ENCODE measurements around the gene PYHIN1.
A peak's percentile ranks its signal among the peaks of the same experiment; 100 is the strongest.

PYHIN1 gene

GRCh38 chr1:158952416-158952815 is 21.1 kb downstream of the PYHIN1 start:
- H3K4me1 Mint-ChIP-seq: peaks cover 33% of the 10 kb centered on the region
- peak overlapping the region; percentile 74 for H3K4me3 Mint-ChIP-seq
- H3K27ac Mint-ChIP-seq: peak overlapping the region; percentile 87
- no peaks in the 10 kb centered on the region for H3K9me3 Mint-ChIP-seq
- peak; percentile 98 for ATAC-seq
- no peaks in the 10 kb centered on the region for H3K27me3 Mint-ChIP-seq
- peaks cover 8% of the 10 kb centered on the region for H3K36me3 Mint-ChIP-seq

- Mint-ChIP-seq H3K4me1 (no peaks in the 10 kb centered on the region), H3K9me3 (no peaks in the 10 kb centered on the region), H3K4me3 (no peak overlapping the region), H3K27me3 (no peaks in the 10 kb centered on the region), H3K27ac (peak overlapping the region; percentile 28), H3K36me3 (peaks cover 18% of the 10 kb centered on the region)
- ATAC-seq: no peak
Measured at GRCh38 chr1:158961178-158961577, 29.8 kb downstream of the PYHIN1 start.

- Mint-ChIP-seq H3K27me3 (no peaks in the 10 kb centered on the region), H3K4me1 (no peaks in the 10 kb centered on the region), H3K27ac (no peak overlapping the region), H3K9me3 (no peaks in the 10 kb centered on the region), H3K36me3 (peaks cover 18% of the 10 kb centered on the region), H3K4me3 (no peak overlapping the region)
- ATAC-seq: no peak
Measured at GRCh38 chr1:158962983-158963382, 31.6 kb downstream of the PYHIN1 start.

GRCh38 chr1:158969166-158969565 is 37.8 kb downstream of the PYHIN1 start:
- Mint-ChIP-seq H3K27ac (no peak overlapping the region), H3K4me1 (peaks cover 7% of the 10 kb centered on the region), H3K36me3 (peaks cover 4% of the 10 kb centered on the region), H3K27me3 (no peaks in the 10 kb centered on the region), H3K4me3 (no peak overlapping the region), H3K9me3 (peaks cover 3% of the 10 kb centered on the region)
- no peak for ATAC-seq

- Mint-ChIP-seq H3K4me1 (peaks cover 7% of the 10 kb centered on the region), H3K9me3 (peaks cover 3% of the 10 kb centered on the region), H3K27me3 (no peaks in the 10 kb centered on the region), H3K4me3 (no peak overlapping the region), H3K27ac (no peak overlapping the region), H3K36me3 (peaks cover 6% of the 10 kb centered on the region)
- no peak for ATAC-seq
Measured at GRCh38 chr1:158969855-158970254, 38.5 kb downstream of the PYHIN1 start.

- H3K4me3 Mint-ChIP-seq: no peak overlapping the region
- no peak overlapping the region for H3K27ac Mint-ChIP-seq
- no peak for ATAC-seq
- no peaks in the 10 kb centered on the region for H3K27me3 Mint-ChIP-seq
- peaks cover 6% of the 10 kb centered on the region for H3K36me3 Mint-ChIP-seq
- H3K4me1 Mint-ChIP-seq: peaks cover 7% of the 10 kb centered on the region
- H3K9me3 Mint-ChIP-seq: peaks cover 3% of the 10 kb centered on the region
Measured at GRCh38 chr1:158972841-158973240, 41.5 kb downstream of the PYHIN1 start.

GRCh38 chr1:158976219-158976618 is 44.9 kb downstream of the PYHIN1 start:
- peaks cover 6% of the 10 kb centered on the region for H3K36me3 Mint-ChIP-seq
- H3K4me3 Mint-ChIP-seq: no peak overlapping the region
- H3K27ac Mint-ChIP-seq: no peak overlapping the region
- no peaks in the 10 kb centered on the region for H3K27me3 Mint-ChIP-seq
- H3K4me1 Mint-ChIP-seq: no peaks in the 10 kb centered on the region
- no peak for ATAC-seq
- H3K9me3 Mint-ChIP-seq: peaks cover 4% of the 10 kb centered on the region

GRCh38 chr1:158978730-158979129 is 47.4 kb downstream of the PYHIN1 start:
- Mint-ChIP-seq H3K4me1 (no peaks in the 10 kb centered on the region), H3K27ac (no peak overlapping the region), H3K36me3 (peaks cover 25% of the 10 kb centered on the region), H3K9me3 (peaks cover 17% of the 10 kb centered on the region), H3K27me3 (no peaks in the 10 kb centered on the region), H3K4me3 (no peak overlapping the region)
- no peak for ATAC-seq

GRCh38 chr1:158979229-158979628 is 47.9 kb downstream of the PYHIN1 start:
- peaks cover 25% of the 10 kb centered on the region for H3K36me3 Mint-ChIP-seq
- H3K27me3 Mint-ChIP-seq: no peaks in the 10 kb centered on the region
- no peaks in the 10 kb centered on the region for H3K4me1 Mint-ChIP-seq
- no peak for ATAC-seq
- no peak overlapping the region for H3K27ac Mint-ChIP-seq
- peaks cover 17% of the 10 kb centered on the region for H3K9me3 Mint-ChIP-seq
- no peak overlapping the region for H3K4me3 Mint-ChIP-seq

- Mint-ChIP-seq H3K4me1 (no peaks in the 10 kb centered on the region), H3K9me3 (peaks cover 17% of the 10 kb centered on the region), H3K27ac (no peak overlapping the region), H3K36me3 (peaks cover 45% of the 10 kb centered on the region), H3K4me3 (no peak overlapping the region), H3K27me3 (no peaks in the 10 kb centered on the region)
- ATAC-seq: no peak
Measured at GRCh38 chr1:158983235-158983634, 51.9 kb downstream of the PYHIN1 start.

- H3K4me3 Mint-ChIP-seq: no peak overlapping the region
- H3K27me3 Mint-ChIP-seq: no peaks in the 10 kb centered on the region
- peaks cover 17% of the 10 kb centered on the region for H3K9me3 Mint-ChIP-seq
- H3K36me3 Mint-ChIP-seq: peaks cover 50% of the 10 kb centered on the region
- ATAC-seq: no peak
- H3K4me1 Mint-ChIP-seq: no peaks in the 10 kb centered on the region
- H3K27ac Mint-ChIP-seq: no peak overlapping the region
Measured at GRCh38 chr1:158984386-158984785, 53.0 kb downstream of the PYHIN1 start.

GRCh38 chr1:158989424-158989823 is 58.1 kb downstream of the PYHIN1 start:
- Mint-ChIP-seq H3K27me3 (no peaks in the 10 kb centered on the region), H3K36me3 (peaks cover 48% of the 10 kb centered on the region), H3K27ac (no peak overlapping the region), H3K4me1 (no peaks in the 10 kb centered on the region), H3K4me3 (no peak overlapping the region), H3K9me3 (peaks cover 13% of the 10 kb centered on the region)
- no peak for ATAC-seq

GRCh38 chr1:158992787-158993312 is 61.5 kb downstream of the PYHIN1 start:
- Mint-ChIP-seq H3K36me3 (peaks cover 32% of the 10 kb centered on the region), H3K4me1 (peaks cover 17% of the 10 kb centered on the region), H3K27me3 (no peaks in the 10 kb centered on the region), H3K27ac (no peak overlapping the region), H3K4me3 (no peak overlapping the region), H3K9me3 (peaks cover 15% of the 10 kb centered on the region)
- no peak for ATAC-seq

GRCh38 chr1:158996998-158997397 is 65.6 kb downstream of the PYHIN1 start:
- peaks cover 9% of the 10 kb centered on the region for H3K36me3 Mint-ChIP-seq
- H3K27ac Mint-ChIP-seq: no peak overlapping the region
- peaks cover 9% of the 10 kb centered on the region for H3K9me3 Mint-ChIP-seq
- H3K4me3 Mint-ChIP-seq: no peak overlapping the region
- peaks cover 26% of the 10 kb centered on the region for H3K4me1 Mint-ChIP-seq
- H3K27me3 Mint-ChIP-seq: no peaks in the 10 kb centered on the region
- ATAC-seq: no peak

GRCh38 chr1:158998037-158998780 is 66.9 kb downstream of the PYHIN1 start:
- H3K4me1 Mint-ChIP-seq: peaks cover 26% of the 10 kb centered on the region
- peak overlapping the region; percentile 10 for H3K27ac Mint-ChIP-seq
- H3K9me3 Mint-ChIP-seq: peaks cover 3% of the 10 kb centered on the region
- H3K27me3 Mint-ChIP-seq: no peaks in the 10 kb centered on the region
- no peaks in the 10 kb centered on the region for H3K36me3 Mint-ChIP-seq
- no peak overlapping the region for H3K4me3 Mint-ChIP-seq
- ATAC-seq: no peak

- Mint-ChIP-seq H3K9me3 (peaks cover 3% of the 10 kb centered on the region), H3K4me1 (peaks cover 26% of the 10 kb centered on the region), H3K27me3 (no peaks in the 10 kb centered on the region), H3K4me3 (peak overlapping the region; percentile 4), H3K36me3 (no peaks in the 10 kb centered on the region), H3K27ac (peak overlapping the region; percentile 10)
- no peak for ATAC-seq
Measured at GRCh38 chr1:158998781-158999161, 67.4 kb downstream of the PYHIN1 start.
